HEK293 (cell line): ENCODE data around the gene AFAP1L2.

Experiments used
- CTCF ChIA-PET: fragments of 350-600 bp; formaldehyde crosslinking; extraction: SDS; loops from one replicate; lab custom pipeline; 2021; ENCODE audit warnings: antibody characterized with exemption; lab: Yijun Ruan, JAX
- POLR2A ChIA-PET: fragments of 300-600 bp; formaldehyde crosslinking; extraction: SDS; loops from one replicate; lab custom pipeline; 2020; ENCODE audit warnings: antibody characterized with exemption, inconsistent platforms; lab: Yijun Ruan, JAX
- H3K27ac ChIP-seq: fragments of 200-500 bp; sonication (Bioruptor generic); 2 replicates; pipeline ENCODE4 v1.5.1; 2014; ENCODE audit warnings: low read depth, low read length, control low read depth, inconsistent platforms; ENCODE audit errors: extremely low read depth
- H3K36me3 ChIP-seq, 2 experiments: fragments of 200-500 bp in 1 of 2; sonication (Bioruptor generic) in 1 of 2; 1 replicate in 1 of 2; 2 replicates in 1 of 2; pipeline ENCODE4 v1.5.1; 2014 to 2017; ENCODE audit warnings: inconsistent platforms in 2 of 2, low read length in 2 of 2; ENCODE audit not compliant: control insufficient read depth in 2 of 2, insufficient read depth in 1 of 2
- H3K4me1 ChIP-seq: fragments of 200-500 bp; sonication (Bioruptor generic); 2 replicates; pipeline ENCODE4 v1.5.1; 2014; ENCODE audit warnings: mild to moderate bottlenecking, low read length, inconsistent platforms; ENCODE audit not compliant: control insufficient read depth, insufficient read depth
- H3K4me3 ChIP-seq: 2 replicates; pipeline ENCODE4 v1.5.1; 2011; ENCODE audit warnings: low read depth, mild to moderate bottlenecking, control low read depth, low read length, moderate library complexity
- H3K9me3 ChIP-seq: fragments of 200-500 bp; sonication (Bioruptor generic); 2 replicates; pipeline ENCODE4 v1.5.1; 2014; ENCODE audit warnings: low read depth, low read length, inconsistent platforms; ENCODE audit not compliant: control insufficient read depth, insufficient read depth
- KLF7 ChIP-seq: fragments of 450-650 bp; formaldehyde crosslinking; IDR thresholded peaks from 2 replicates; pipeline ENCODE4 v1.5.1; 2016; ENCODE audit warnings: missing biosample characterization, missing genetic modification characterization, borderline replicate concordance
- ZFHX2 ChIP-seq: fragments of 450-650 bp; formaldehyde crosslinking; conservative IDR thresholded peaks from 2 replicates; pipeline ENCODE4 v1.5.1; 2016; ENCODE audit warnings: missing biosample characterization, missing genetic modification characterization
- ZFP3 ChIP-seq: fragments of 450-650 bp; formaldehyde crosslinking; IDR thresholded peaks from 2 replicates; pipeline ENCODE4 v1.5.1; 2016; ENCODE audit warnings: low read depth, missing biosample characterization, missing genetic modification characterization
- ZIC2 ChIP-seq: fragments of 450-650 bp; formaldehyde crosslinking; IDR thresholded peaks from 2 replicates; pipeline ENCODE4 v1.5.1; 2016; ENCODE audit warnings: missing biosample characterization, missing genetic modification characterization
- ZNF184 ChIP-seq: fragments of 450-650 bp; IDR thresholded peaks from 2 replicates; pipeline ENCODE4 v1.5.1; 2018; ENCODE audit warnings: missing biosample characterization, mild to moderate bottlenecking, missing genetic modification characterization
- ZNF202 ChIP-seq: fragments of 450-650 bp; formaldehyde crosslinking; IDR thresholded peaks from 2 replicates; pipeline ENCODE4 v1.5.1; 2016; ENCODE audit warnings: missing biosample characterization, missing genetic modification characterization, borderline replicate concordance
- ZNF214 ChIP-seq: fragments of 450-650 bp; formaldehyde crosslinking; IDR thresholded peaks from 2 replicates; pipeline ENCODE4 v1.5.1; 2017; ENCODE audit warnings: missing biosample characterization, mild to moderate bottlenecking, missing genetic modification characterization, borderline replicate concordance
- ZNF274 ChIP-seq, 2 experiments: fragments of 200-500 bp in 1 of 2; fragments of 450-650 bp in 1 of 2; sonication (Bioruptor generic) in 1 of 2; formaldehyde crosslinking in 1 of 2; IDR thresholded peaks; 2 replicates each; pipeline versions ENCODE4 v1.5.1 to v1.6.1; 2014 to 2016; ENCODE audit warnings: borderline replicate concordance in 1 of 2, inconsistent platforms in 1 of 2, low read length in 1 of 2, missing biosample characterization in 1 of 2, missing genetic modification characterization in 1 of 2
- ZNF335 ChIP-seq: fragments of 450-650 bp; formaldehyde crosslinking; conservative IDR thresholded peaks from 2 replicates; pipeline ENCODE4 v1.5.1; 2016; ENCODE audit warnings: missing biosample characterization, missing genetic modification characterization
- ZNF394 ChIP-seq: fragments of 450-650 bp; formaldehyde crosslinking; IDR thresholded peaks from 2 replicates; pipeline ENCODE4 v1.5.1; 2016; ENCODE audit warnings: missing biosample characterization, missing genetic modification characterization, mild to moderate bottlenecking, moderate library complexity, borderline replicate concordance
- ZNF596 ChIP-seq: fragments of 450-650 bp; IDR thresholded peaks from 2 replicates; pipeline ENCODE4 v1.5.0; 2018; ENCODE audit warnings: missing biosample characterization, mild to moderate bottlenecking, missing genetic modification characterization, moderate library complexity
- ZNF621 ChIP-seq: fragments of 450-650 bp; formaldehyde crosslinking; IDR thresholded peaks from 2 replicates; pipeline ENCODE4 v1.5.1; 2017; ENCODE audit warnings: missing biosample characterization, missing genetic modification characterization
- ZNF830 ChIP-seq: fragments of 450-650 bp; IDR thresholded peaks from 2 replicates; pipeline ENCODE4 v1.5.0; 2018; ENCODE audit warnings: missing biosample characterization, missing genetic modification characterization, low read depth, mild to moderate bottlenecking, moderate library complexity
- TF ChIP-seq, protein P1 (sequence below): fragments of 450-650 bp; formaldehyde crosslinking; IDR thresholded peaks from 2 replicates; pipeline ENCODE4 v1.5.1; 2017; ENCODE audit warnings: missing biosample characterization, mild to moderate bottlenecking, missing genetic modification characterization, moderate library complexity
- TF ChIP-seq, protein P2 (sequence below): fragments of 450-650 bp; formaldehyde crosslinking; IDR thresholded peaks from 2 replicates; pipeline ENCODE4 v1.5.0; 2017; ENCODE audit warnings: missing biosample characterization, missing genetic modification characterization, borderline replicate concordance

Gene AFAP1L2

DNA sequence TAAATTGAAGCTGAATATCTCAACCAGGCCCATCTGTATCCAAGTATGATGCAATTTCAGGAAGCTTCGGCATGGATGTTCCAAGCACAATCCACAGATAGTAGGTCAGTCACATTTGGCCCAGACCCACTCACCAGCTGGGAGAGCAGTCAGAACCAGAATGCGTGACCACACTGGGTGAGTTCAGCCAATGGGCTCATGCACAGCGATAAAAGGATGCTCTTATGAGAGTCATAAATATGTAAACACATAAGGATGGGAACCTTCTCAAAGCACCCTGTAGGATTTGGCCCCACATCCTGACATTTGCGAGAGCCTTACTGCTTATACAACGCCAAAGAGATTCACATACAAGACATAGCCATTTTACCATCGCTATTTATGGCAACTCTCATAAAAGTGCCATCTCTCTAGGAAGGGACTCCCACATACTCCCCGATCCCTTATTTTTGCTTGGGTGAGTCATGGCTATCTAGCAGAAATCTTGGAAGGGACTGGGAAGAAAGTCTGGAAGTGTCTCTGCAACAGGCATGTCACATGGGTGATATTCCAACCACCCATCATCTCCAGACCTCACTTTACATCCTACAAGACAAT lies 3.0 kb downstream of the AFAP1L2 start (continued):
- TF ChIP-seq ZNF214 (tag by site-specific recombination) (no peak), ZNF184 (tag by site-specific recombination) (no peak), ZFHX2 (peak; percentile 34; the same call in 1 of the 2 replicates), ZNF621 (no peak), KLF7 (tag by site-specific recombination) (no peak)
- TF ChIP-seq, protein P1, sequence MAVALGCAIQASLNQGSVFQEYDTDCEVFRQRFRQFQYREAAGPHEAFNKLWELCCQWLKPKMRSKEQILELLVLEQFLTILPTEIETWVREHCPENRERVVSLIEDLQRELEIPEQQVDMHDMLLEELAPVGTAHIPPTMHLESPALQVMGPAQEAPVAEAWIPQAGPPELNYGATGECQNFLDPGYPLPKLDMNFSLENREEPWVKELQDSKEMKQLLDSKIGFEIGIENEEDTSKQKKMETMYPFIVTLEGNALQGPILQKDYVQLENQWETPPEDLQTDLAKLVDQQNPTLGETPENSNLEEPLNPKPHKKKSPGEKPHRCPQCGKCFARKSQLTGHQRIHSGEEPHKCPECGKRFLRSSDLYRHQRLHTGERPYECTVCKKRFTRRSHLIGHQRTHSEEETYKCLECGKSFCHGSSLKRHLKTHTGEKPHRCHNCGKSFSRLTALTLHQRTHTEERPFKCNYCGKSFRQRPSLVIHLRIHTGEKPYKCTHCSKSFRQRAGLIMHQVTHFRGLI (tag by site-specific recombination) = no peak
- TF ChIP-seq, protein P2, sequence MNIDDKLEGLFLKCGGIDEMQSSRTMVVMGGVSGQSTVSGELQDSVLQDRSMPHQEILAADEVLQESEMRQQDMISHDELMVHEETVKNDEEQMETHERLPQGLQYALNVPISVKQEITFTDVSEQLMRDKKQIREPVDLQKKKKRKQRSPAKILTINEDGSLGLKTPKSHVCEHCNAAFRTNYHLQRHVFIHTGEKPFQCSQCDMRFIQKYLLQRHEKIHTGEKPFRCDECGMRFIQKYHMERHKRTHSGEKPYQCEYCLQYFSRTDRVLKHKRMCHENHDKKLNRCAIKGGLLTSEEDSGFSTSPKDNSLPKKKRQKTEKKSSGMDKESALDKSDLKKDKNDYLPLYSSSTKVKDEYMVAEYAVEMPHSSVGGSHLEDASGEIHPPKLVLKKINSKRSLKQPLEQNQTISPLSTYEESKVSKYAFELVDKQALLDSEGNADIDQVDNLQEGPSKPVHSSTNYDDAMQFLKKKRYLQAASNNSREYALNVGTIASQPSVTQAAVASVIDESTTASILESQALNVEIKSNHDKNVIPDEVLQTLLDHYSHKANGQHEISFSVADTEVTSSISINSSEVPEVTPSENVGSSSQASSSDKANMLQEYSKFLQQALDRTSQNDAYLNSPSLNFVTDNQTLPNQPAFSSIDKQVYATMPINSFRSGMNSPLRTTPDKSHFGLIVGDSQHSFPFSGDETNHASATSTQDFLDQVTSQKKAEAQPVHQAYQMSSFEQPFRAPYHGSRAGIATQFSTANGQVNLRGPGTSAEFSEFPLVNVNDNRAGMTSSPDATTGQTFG (tag by site-specific recombination) = no peak

DNA sequence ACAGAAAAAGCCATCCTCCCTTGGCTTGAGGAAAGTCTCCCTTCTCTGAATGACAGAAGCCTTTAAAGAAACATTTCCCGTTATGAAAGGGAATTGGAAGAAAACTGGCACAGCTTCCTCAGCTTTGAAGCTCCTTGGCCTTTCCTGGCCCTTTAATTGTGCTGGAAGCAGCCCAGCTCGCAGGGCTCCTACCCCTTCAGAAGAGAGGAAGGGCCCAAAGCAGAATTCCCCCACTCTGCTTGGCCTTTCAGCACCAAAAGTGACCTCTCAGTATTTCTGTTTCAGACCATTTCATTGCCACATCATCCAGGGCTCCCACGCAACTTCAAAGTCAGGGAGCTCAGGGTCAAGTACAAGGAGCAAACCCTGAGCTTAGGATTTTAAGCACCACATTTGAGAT lies 4.2 kb downstream of the AFAP1L2 start:
- TF ChIP-seq ZFP3 (tag by site-specific recombination) (no peak), ZNF202 (tag by site-specific recombination) (no peak), ZNF394 (tag by site-specific recombination) (no peak), ZNF335 (no peak)
- POLR2A ChIA-PET = no interaction called here

DNA sequence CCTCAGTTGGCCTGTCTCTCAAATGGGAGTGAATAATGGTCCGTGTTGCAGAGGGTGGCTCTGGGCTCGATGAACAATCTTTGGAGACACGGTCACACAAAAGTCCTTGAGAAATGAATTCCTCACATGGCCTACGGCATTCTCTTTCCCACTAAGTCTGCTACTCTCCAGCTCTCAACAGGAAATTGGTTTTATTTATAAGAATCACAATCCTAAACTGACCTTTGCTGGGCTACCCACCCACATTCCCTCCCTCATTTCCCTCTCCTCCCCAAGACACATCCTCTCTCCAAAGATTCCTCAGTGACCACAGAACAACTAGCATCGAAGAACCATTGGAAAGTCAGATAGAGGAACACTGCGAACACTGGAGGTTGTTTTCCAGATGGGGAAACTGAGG lies 4.7 kb downstream of the AFAP1L2 start:
- H3K9me3 ChIP-seq = no peaks in the 10 kb centered on the region
- no peaks in the 10 kb centered on the region for H3K4me1 ChIP-seq
- ChIA-PET CTCF (interaction anchor here (0.6 to 1.3 kb wide), 3 partner anchors 11 to 480 kb away, joined by 3 to 7 read pairs (median 3); no protein-coding TSS in a partner anchor), POLR2A (no interaction called here)
- no peak overlapping the region for H3K27ac ChIP-seq
- no peak overlapping the region for H3K4me3 ChIP-seq
- TF ChIP-seq ZIC2 = no peak
- no peak for TF ChIP-seq ZNF274 (IDR thresholded peaks at IDR 0.05; ENCODE audit: low read length)
- TF ChIP-seq ZNF274 (tag by site-specific recombination; IDR thresholded peaks at IDR 0.05; ENCODE audit: borderline replicate concordance) = no peak
- no peak for TF ChIP-seq ZNF596 (tag by site-specific recombination)
- no peak for TF ChIP-seq ZNF830 (tag by site-specific recombination)
- H3K36me3 ChIP-seq = no peaks in the 10 kb centered on the region

More for the DNA sequence above, 4.2 kb downstream of the AFAP1L2 start:
- CTCF ChIA-PET = interaction anchor here (0.6 to 1.3 kb wide), 5 partner anchors 11 to 1014 kb away, joined by 3 to 7 read pairs (median 3); no protein-coding TSS in a partner anchor
- no peaks in the 10 kb centered on the region for H3K36me3 ChIP-seq
- no peaks in the 10 kb centered on the region for H3K9me3 ChIP-seq
- no peaks in the 10 kb centered on the region for H3K4me1 ChIP-seq
- H3K4me3 ChIP-seq = no peak overlapping the region
- H3K27ac ChIP-seq = no peak overlapping the region
